ENCODE results near the gene ZNF365.

The ZNF365 gene

GRCh38 chr10:62426086-62426485 lies 51.9 kb downstream of the ZNF365 start:
- peak; percentile 85 for DNase-seq

- no peak for DNase-seq
Measured at GRCh38 chr10:62426600-62426999, 52.4 kb downstream of the ZNF365 start.

GRCh38 chr10:62430881-62431280 lies 56.7 kb downstream of the ZNF365 start:
- DNase-seq, result no peak

GRCh38 chr10:62433181-62433692 lies 59.1 kb downstream of the ZNF365 start:
- DNase-seq, result peak; percentile 77

GRCh38 chr10:62433901-62434300 lies 59.7 kb downstream of the ZNF365 start:
- no peak for DNase-seq

GRCh38 chr10:62437696-62438095 lies 63.5 kb downstream of the ZNF365 start:
- peak; percentile 32 for DNase-seq

GRCh38 chr10:62442006-62442405 lies 67.8 kb downstream of the ZNF365 start:
- DNase-seq, result no peak

GRCh38 chr10:62442894-62443669 lies 68.9 kb downstream of the ZNF365 start:
- no peak for DNase-seq

- no peak for DNase-seq
Measured at GRCh38 chr10:62443866-62444265, 69.7 kb downstream of the ZNF365 start.

GRCh38 chr10:62446627-62447026 lies 72.5 kb downstream of the ZNF365 start:
- no peak for DNase-seq

GRCh38 chr10:62450912-62451610 lies 76.9 kb downstream of the ZNF365 start:
- DNase-seq, result no peak

- no peak for DNase-seq
Measured at GRCh38 chr10:62451611-62451975, 77.4 kb downstream of the ZNF365 start.
